Kidney (tissue), 14 donors: ENCODE measurements around the gene DLGAP1. TPM values are rescaled to one million over a fixed set of nuclear protein-coding genes. Genes with fewer than 3 reads are reported as not detected.

Source experiments
- DNase-seq, 5 donors: peaks; one replicate each; pipeline ENCODE4 v3.0.0-alpha.2; 2013 to 2020
- FAIRE-seq: peaks from 2 replicates; lab custom pipeline; 2012; peaks lifted over from hg19 to GRCh38; lab: Jason Lieb, UNC
- H3K27ac ChIP-seq, 2 donors: one replicate each; pipeline ENCODE4 v1.7.0; 2013; ENCODE audit warnings: low read depth in 2 of 2, low read length in 2 of 2, inconsistent platforms in 1 of 2
- H3K27me3 ChIP-seq: one replicate; pipeline ENCODE4 v1.7.1; 2013; ENCODE audit warnings: low read length, inconsistent platforms; ENCODE audit not compliant: control insufficient read depth, insufficient read depth
- H3K36me3 ChIP-seq, 3 donors: one replicate each; pipeline versions ENCODE4 v1.7.0 to v1.7.1; 2013; ENCODE audit warnings: low read length in 3 of 3, control low read depth in 1 of 3, inconsistent platforms in 1 of 3; ENCODE audit not compliant: insufficient read depth in 3 of 3, control insufficient read depth in 2 of 3
- H3K4me1 ChIP-seq, 3 donors: one replicate each; pipeline versions ENCODE4 v1.7.0 to v1.7.1; 2013; ENCODE audit warnings: low read length in 3 of 3, inconsistent platforms in 1 of 3, low read depth in 1 of 3; ENCODE audit not compliant: control insufficient read depth in 2 of 3, insufficient read depth in 2 of 3
- H3K4me3 ChIP-seq, 3 donors: one replicate each; pipeline versions ENCODE4 v1.7.0 to v1.8.1; 2013; ENCODE audit warnings: low read length in 3 of 3, control low read depth in 1 of 3, inconsistent platforms in 1 of 3
- H3K9ac ChIP-seq, 3 donors: one replicate each; pipeline versions ENCODE4 v1.7.0 to v1.7.1; 2013; ENCODE audit warnings: low read length in 3 of 3, control low read depth in 1 of 3, inconsistent platforms in 1 of 3
- H3K9me3 ChIP-seq, 3 donors: one replicate each; pipeline versions ENCODE4 v1.7.0 to v1.7.1; 2013; ENCODE audit warnings: low read length in 3 of 3, control low read depth in 1 of 3, inconsistent platforms in 1 of 3; ENCODE audit not compliant: control insufficient read depth in 2 of 3, insufficient read depth in 1 of 3
- intact Hi-C: fragments of 100-400 bp; cut with DNase I; formaldehyde crosslinking; loops from one replicate; pipeline ENCODE4 v1.11.1; 2022
- polyA plus RNA-seq: library from polyadenylated mRNA; stranded (reverse); fragments of 350-450 nt; fragmentation: Illumina TruSeq; extraction: RNeasy Lipid Tissue Mini Kit (QIAGEN cat#74804); gene quantifications from one replicate; pipeline ENCODE4 v1.2.3, GENCODE V29; 2014; ENCODE audit warnings: low read depth, low replicate concordance; ENCODE audit not compliant: insufficient read depth
- total RNA-seq: library from RNA; stranded (reverse); fragmentation: NEBNext Ultra II Directional; extraction: Animal tissue kit (Norgen Biotek cat#: 25700); gene quantifications from one replicate; pipeline ENCODE4 v1.2.1, GENCODE V29; 2021
- TF ChIP-seq, protein P1 (sequence below): IDR thresholded peaks from 3 replicates; pipeline ENCODE4 v1.5.1; 2012; ENCODE audit warnings: mild to moderate bottlenecking, moderate library complexity, borderline replicate concordance; ENCODE audit not compliant: insufficient read depth; ENCODE audit errors: extremely low read depth
- donor health status: control.
- donor health status: control.
- donor health status: control.
- donor health status: control.
- donor health status: control.
- donor health status: DM: yes; HTN: yes; CAD: no.
- donor health status: Normal renal cell carcinoma (clear cell type).

DLGAP1 gene
- total and polyA plus RNA-seq, 2 donors from 2014 or later = 1.2 to 32.8 TPM

GRCh38 chr18:3679241-3679640, 775.9 kb downstream of the DLGAP1 start:
- no peaks in the 10 kb centered on the region for H3K4me1 ChIP-seq
- H3K27ac ChIP-seq = no peak overlapping the region
- intact Hi-C loops = no loop called here
- no peaks in the 10 kb centered on the region for H3K36me3 ChIP-seq
- no peaks in the 10 kb centered on the region for H3K9me3 ChIP-seq
- DNase-seq (no peak), FAIRE-seq (no peak)
- no peak overlapping the region for H3K9ac ChIP-seq
- TF ChIP-seq, protein P1, sequence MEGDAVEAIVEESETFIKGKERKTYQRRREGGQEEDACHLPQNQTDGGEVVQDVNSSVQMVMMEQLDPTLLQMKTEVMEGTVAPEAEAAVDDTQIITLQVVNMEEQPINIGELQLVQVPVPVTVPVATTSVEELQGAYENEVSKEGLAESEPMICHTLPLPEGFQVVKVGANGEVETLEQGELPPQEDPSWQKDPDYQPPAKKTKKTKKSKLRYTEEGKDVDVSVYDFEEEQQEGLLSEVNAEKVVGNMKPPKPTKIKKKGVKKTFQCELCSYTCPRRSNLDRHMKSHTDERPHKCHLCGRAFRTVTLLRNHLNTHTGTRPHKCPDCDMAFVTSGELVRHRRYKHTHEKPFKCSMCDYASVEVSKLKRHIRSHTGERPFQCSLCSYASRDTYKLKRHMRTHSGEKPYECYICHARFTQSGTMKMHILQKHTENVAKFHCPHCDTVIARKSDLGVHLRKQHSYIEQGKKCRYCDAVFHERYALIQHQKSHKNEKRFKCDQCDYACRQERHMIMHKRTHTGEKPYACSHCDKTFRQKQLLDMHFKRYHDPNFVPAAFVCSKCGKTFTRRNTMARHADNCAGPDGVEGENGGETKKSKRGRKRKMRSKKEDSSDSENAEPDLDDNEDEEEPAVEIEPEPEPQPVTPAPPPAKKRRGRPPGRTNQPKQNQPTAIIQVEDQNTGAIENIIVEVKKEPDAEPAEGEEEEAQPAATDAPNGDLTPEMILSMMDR = no peak
- H3K27me3 ChIP-seq = no peaks in the 10 kb centered on the region
- no peak overlapping the region for H3K4me3 ChIP-seq

DNA sequence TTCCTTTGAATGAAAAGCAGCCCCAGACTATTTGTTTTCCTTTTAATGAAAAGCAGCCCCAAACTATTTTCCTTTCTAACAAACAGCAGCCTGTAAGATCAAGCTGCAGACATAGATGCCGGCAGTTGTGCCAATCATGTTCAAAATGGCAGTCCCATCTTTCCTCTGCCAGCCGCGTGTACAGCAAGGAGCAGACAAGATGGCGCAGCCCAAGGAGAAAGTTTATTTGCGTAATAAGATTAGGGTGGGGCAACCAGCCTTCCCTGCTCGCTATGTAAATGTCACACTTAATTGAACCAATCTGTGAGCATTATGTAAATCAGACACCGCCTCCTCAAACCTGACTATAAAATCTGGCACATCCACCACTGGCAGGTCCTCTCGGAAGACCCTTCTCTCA, 779.1 kb downstream of the DLGAP1 start:
- DNase-seq (no peak), FAIRE-seq (no peak)
- H3K27me3 ChIP-seq = no peaks in the 10 kb centered on the region
- intact Hi-C loops = no loop called here
- H3K36me3 ChIP-seq = no peaks in the 10 kb centered on the region
- H3K4me3 ChIP-seq = no peak overlapping the region
- H3K9me3 ChIP-seq = no peaks in the 10 kb centered on the region
- TF ChIP-seq, protein P1 = no peak
- peaks cover 0 to 3% (median 0%) of the 10 kb centered on the region in 3 donors for H3K4me1 ChIP-seq
- no peak overlapping the region for H3K9ac ChIP-seq
- H3K27ac ChIP-seq = no peak overlapping the region

DNA sequence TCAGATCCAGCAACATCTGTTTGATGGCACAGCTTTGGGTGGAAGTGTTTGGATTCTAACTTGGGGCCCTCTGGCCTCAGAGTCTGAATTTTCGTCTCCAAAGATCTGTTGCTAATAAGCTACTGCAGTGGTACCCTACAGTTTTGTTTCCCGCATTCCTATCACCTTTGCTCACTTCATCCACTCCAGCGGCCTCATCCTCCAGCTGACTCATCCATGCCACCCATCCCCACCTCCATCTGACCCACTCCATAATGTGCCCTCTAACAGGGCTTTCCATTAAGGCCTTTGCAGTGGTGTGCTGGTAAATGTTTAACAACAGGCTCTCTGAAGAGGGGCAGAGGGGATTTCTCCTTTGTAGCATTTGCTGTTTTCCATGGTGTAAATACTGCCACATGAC, 779.7 kb downstream of the DLGAP1 start:
- Histone ChIP-seq H3K9me3 (no peaks in the 10 kb centered on the region), H3K4me3 (no peak overlapping the region), H3K27ac (peak overlapping the region in 1 of 2 donors; percentile 37), H3K36me3 (no peaks in the 10 kb centered on the region), H3K4me1 (peaks cover 0 to 3% (median 0%) of the 10 kb centered on the region in 3 donors), H3K9ac (no peak overlapping the region), H3K27me3 (no peaks in the 10 kb centered on the region)
- intact Hi-C loops = no loop called here
- no peak for DNase-seq
- FAIRE-seq = no peak
- TF ChIP-seq, protein P1 = no peak

DNA sequence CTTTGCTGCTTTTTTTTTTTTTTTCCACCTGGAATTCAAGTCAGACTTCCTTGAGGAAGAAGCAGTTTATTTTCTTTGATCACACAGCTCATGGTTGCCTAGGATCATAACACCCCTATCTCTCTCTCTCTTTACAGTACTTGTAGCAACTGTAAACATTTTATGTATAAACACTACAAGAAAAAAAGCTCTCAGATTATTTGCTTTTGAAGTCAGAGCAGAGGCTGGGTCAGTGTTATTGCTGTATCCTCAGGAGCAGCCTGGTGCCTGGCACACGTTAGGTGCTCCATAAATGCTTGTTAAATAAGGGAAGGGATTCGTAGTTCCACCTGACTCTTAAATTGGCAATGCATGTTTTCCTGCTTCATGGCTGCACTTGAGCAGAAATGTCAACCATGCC, 783.9 kb downstream of the DLGAP1 start:
- no peaks in the 10 kb centered on the region for H3K27me3 ChIP-seq
- H3K9me3 ChIP-seq = no peaks in the 10 kb centered on the region
- DNase-seq = no peak
- no peak overlapping the region for H3K4me3 ChIP-seq
- no peak overlapping the region for H3K27ac ChIP-seq
- H3K36me3 ChIP-seq = no peaks in the 10 kb centered on the region
- H3K9ac ChIP-seq = no peak overlapping the region
- TF ChIP-seq, protein P1 = no peak
- intact Hi-C loops = no loop called here
- H3K4me1 ChIP-seq = peaks cover 0 to 3% (median 0%) of the 10 kb centered on the region in 3 donors
- FAIRE-seq = no peak
